ENCODE results near the gene LDB3.

The LDB3 gene

GRCh38 chr10:86651631-86652331 lies 16.5 kb upstream of the LDB3 start:
- no peak for DNase-seq (ENCODE audit: low spot score)

- DNase-seq (ENCODE audit: low spot score): no peak
Observed at GRCh38 chr10:86652361-86653202, 15.7 kb upstream of the LDB3 start.

GRCh38 chr10:86653379-86653778 lies 14.9 kb upstream of the LDB3 start:
- no peak for DNase-seq (ENCODE audit: low spot score)

GRCh38 chr10:86653987-86654386 lies 14.3 kb upstream of the LDB3 start:
- DNase-seq (ENCODE audit: low spot score): no peak

- DNase-seq (ENCODE audit: low spot score): no peak
Observed at GRCh38 chr10:86654411-86655172, 13.7 kb upstream of the LDB3 start, which contains the start of gene OPN4. Gene OPN4, plus strand, starts transcription at chr10:86654547. Its CDS starts 237 bp downstream, at chr10:86654784.

GRCh38 chr10:86655173-86655540 lies 13.2 kb upstream of the LDB3 start:
- DNase-seq (ENCODE audit: low spot score): no peak

- DNase-seq (ENCODE audit: low spot score): no peak
Observed at GRCh38 chr10:86655596-86655995, 12.7 kb upstream of the LDB3 start.

GRCh38 chr10:86657011-86657395 lies 11.3 kb upstream of the LDB3 start:
- no peak for DNase-seq (ENCODE audit: low spot score)

- no peak for DNase-seq (ENCODE audit: low spot score)
Observed at GRCh38 chr10:86657396-86658011, 10.8 kb upstream of the LDB3 start.

GRCh38 chr10:86658261-86658741 lies 10.0 kb upstream of the LDB3 start:
- DNase-seq (ENCODE audit: low spot score): no peak

- DNase-seq (ENCODE audit: low spot score): no peak
Observed at GRCh38 chr10:86658751-86659150, 9.6 kb upstream of the LDB3 start.

- no peak for DNase-seq (ENCODE audit: low spot score)
Observed at GRCh38 chr10:86659161-86659691, 9.1 kb upstream of the LDB3 start.

- no peak for DNase-seq (ENCODE audit: low spot score)
Observed at GRCh38 chr10:86659721-86660453, 8.4 kb upstream of the LDB3 start.

GRCh38 chr10:86661161-86662025 lies 6.9 kb upstream of the LDB3 start:
- DNase-seq (ENCODE audit: low spot score): no peak

- DNase-seq (ENCODE audit: low spot score): no peak
Observed at GRCh38 chr10:86662186-86663045, 5.9 kb upstream of the LDB3 start.

GRCh38 chr10:86663046-86663345 lies 5.3 kb upstream of the LDB3 start:
- DNase-seq (ENCODE audit: low spot score): no peak

GRCh38 chr10:86663576-86664339 lies 4.6 kb upstream of the LDB3 start:
- no peak for DNase-seq (ENCODE audit: low spot score)

All from putamen (tissue), 1 donor.